ENCODE data around the gene ALLC. TPM values are rescaled to one million over a fixed set of nuclear protein-coding genes. Genes with fewer than 3 reads are reported as not detected.

Gene ALLC
- total and polyA plus RNA-seq, 10 of the 15 experiments (the other 5 are each of a cell fraction or from before 2014, with no cell fraction given): 0.05 TPM; not detected in 9

DNA sequence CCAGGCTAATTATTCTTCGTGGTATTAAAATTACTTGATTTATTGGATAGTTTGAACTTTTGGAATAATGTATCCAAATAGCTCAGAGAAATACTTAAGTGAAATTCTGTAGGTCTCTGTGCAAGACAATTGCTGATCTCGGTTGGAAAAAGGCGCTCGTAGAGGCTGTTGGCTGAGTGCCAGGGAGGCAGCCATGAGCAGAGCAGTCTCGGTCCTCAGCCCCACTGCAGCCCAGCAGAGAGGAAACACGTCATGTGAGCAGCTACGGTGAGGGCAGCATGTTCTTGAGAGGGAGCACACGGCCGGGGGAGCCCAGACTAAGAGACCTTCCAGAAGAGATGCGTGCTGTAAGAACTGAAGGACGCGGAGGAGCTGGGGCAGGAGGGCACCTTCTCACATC, 87.9 kb downstream of the ALLC start:
- ChIA-PET POLR2A (no interaction called here), CTCF (interaction anchor here (0.7 kb wide), 1 partner anchor 982 kb away, joined by 3 read pairs; no protein-coding TSS in a partner anchor), RAD21 (ENCODE audit: unreplicated experiment) (no interaction called here), SMC1A (ENCODE audit: uncharacterized antibody, unreplicated experiment) (no interaction called here)
- no peaks in the 10 kb centered on the region for H3K9me3 ChIP-seq (replicated peaks; ENCODE audit: control insufficient read depth, insufficient read depth, low read length)
- H2AFZ ChIP-seq (ENCODE audit: control insufficient read depth, low read depth, low read length): no peak overlapping the region
- ATAC-seq (no peak), DNase-seq (ENCODE audit: low read depth, low spot score) (no peak), FAIRE-seq (no peak)
- 41% methylated on average over 12 of the region's 12 CpGs for WGBS (ENCODE audit: insufficient coverage, insufficient replicate concordance, low lambda C conversion rate, missing lambda C conversion rate)
- in situ Hi-C loops (cut with MboI): no loop called here
- BruUV-seq (replicated peaks): no TSS peak
- no peaks in the 10 kb centered on the region for H3K79me2 ChIP-seq (ENCODE audit: control insufficient read depth, insufficient read depth, low read length)
- no peak overlapping the region for H3K9ac ChIP-seq (ENCODE audit: control insufficient read depth, insufficient read depth, low read length)
- peaks cover 0 to 2% of the 10 kb centered on the region in 2 experiments; a peak in 2 of 4 replicates for H3K27me3 ChIP-seq (replicated peaks in 1 of 2; ENCODE audit: control insufficient read depth in 2 of 2, insufficient read depth in 2 of 2, low read length in 1 of 2)
- no peaks in the 10 kb centered on the region for H4K20me1 ChIP-seq (ENCODE audit: control insufficient read depth, insufficient read depth)
- no peak overlapping the region for H3K4me2 ChIP-seq (ENCODE audit: control insufficient read depth, insufficient read depth)
- intact Hi-C loops (cut with micrococcal nuclease; ENCODE audit: unreplicated experiment): no loop called here
- no peak overlapping the region for H3K27ac ChIP-seq (ENCODE audit: control insufficient read depth, insufficient read depth)
- H3K4me3 ChIP-seq: no peak overlapping the region
- TF ChIP-seq, protein P1, sequence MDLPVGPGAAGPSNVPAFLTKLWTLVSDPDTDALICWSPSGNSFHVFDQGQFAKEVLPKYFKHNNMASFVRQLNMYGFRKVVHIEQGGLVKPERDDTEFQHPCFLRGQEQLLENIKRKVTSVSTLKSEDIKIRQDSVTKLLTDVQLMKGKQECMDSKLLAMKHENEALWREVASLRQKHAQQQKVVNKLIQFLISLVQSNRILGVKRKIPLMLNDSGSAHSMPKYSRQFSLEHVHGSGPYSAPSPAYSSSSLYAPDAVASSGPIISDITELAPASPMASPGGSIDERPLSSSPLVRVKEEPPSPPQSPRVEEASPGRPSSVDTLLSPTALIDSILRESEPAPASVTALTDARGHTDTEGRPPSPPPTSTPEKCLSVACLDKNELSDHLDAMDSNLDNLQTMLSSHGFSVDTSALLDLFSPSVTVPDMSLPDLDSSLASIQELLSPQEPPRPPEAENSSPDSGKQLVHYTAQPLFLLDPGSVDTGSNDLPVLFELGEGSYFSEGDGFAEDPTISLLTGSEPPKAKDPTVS (IDR thresholded peaks at IDR 0.05; ENCODE audit: low read depth, low read length): no peak
- TF ChIP-seq NFYB (IDR thresholded peaks at IDR 0.05; ENCODE audit: insufficient read depth, low read depth, low read length) (no peak), PAX5 (IDR thresholded peaks at IDR 0.05; ENCODE audit: borderline replicate concordance, low read depth, low read length) (no peak), ZSCAN29 (IDR thresholded peaks at IDR 0.05) (no peak), PML (IDR thresholded peaks at IDR 0.05; ENCODE audit: low read length) (no peak), YBX1 (IDR thresholded peaks at IDR 0.05) (no peak)
- TF ChIP-seq, protein P2, sequence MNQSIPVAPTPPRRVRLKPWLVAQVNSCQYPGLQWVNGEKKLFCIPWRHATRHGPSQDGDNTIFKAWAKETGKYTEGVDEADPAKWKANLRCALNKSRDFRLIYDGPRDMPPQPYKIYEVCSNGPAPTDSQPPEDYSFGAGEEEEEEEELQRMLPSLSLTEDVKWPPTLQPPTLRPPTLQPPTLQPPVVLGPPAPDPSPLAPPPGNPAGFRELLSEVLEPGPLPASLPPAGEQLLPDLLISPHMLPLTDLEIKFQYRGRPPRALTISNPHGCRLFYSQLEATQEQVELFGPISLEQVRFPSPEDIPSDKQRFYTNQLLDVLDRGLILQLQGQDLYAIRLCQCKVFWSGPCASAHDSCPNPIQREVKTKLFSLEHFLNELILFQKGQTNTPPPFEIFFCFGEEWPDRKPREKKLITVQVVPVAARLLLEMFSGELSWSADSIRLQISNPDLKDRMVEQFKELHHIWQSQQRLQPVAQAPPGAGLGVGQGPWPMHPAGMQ (IDR thresholded peaks at IDR 0.05; ENCODE audit: borderline replicate concordance): no peak
- H3K36me3 ChIP-seq (ENCODE audit: control insufficient read depth in 2 of 2, insufficient read depth in 2 of 2, low read length in 1 of 2): no peaks in the 10 kb centered on the region
- no peaks in the 10 kb centered on the region for H3K4me1 ChIP-seq (ENCODE audit: control insufficient read depth, insufficient read depth, low read length)

Data from GM12878 (cell line).